A549 treated with GW870086 at 1 μM for 4 hours (cell line): Measurements from ENCODE around the gene TPSB2. TPM values are rescaled to one million over a fixed set of nuclear protein-coding genes. Genes with fewer than 3 reads are reported as not detected.

ENCODE experiments used
- total RNA-seq: library from RNA; stranded (reverse); fragments of 200-300 nt; extraction: Qiagen RNA extraction; gene quantifications from 5 replicates; pipeline ENCODE4 v1.2.3, GENCODE V29; 2022; ENCODE audit warnings: low read depth

The TPSB2 gene
- 0.13 TPM in 1 of 5 replicates, not detected in the others for total RNA-seq

GRCh38 chr16:1230084-1230470 is at the start of gene TPSB2:
Gene TPSB2, minus strand, starts transcription at chr16:1230184. Its CDS starts 233 bp downstream, at chr16:1229951.

GRCh38 chr16:1255276-1256122 is 25.5 kb upstream of the TPSB2 start, which contains the start of gene TPSD1:
Gene TPSD1, plus strand, starts transcription at chr16:1256069. Its CDS starts 212 bp downstream, at chr16:1256281.

GRCh38 chr16:1240436-1240835 is 10.5 kb upstream of the TPSB2 start, which contains the start of gene TPSAB1:
Gene TPSAB1, plus strand, starts transcription at chr16:1240705. Its CDS starts 234 bp downstream, at chr16:1240939.

GRCh38 chr16:1225051-1225451 is 4.9 kb downstream of the TPSB2 start, which contains the start of gene TPSG1:
Gene TPSG1, minus strand, starts transcription at chr16:1225268. Its CDS starts 16 bp downstream, at chr16:1225252.

Other genes with a start within 250 kb of the TPSB2 start
- 2.1 to 3.8 TPM (median 3.4 TPM) in 5 replicates for gene SOX8, start 248.4 kb downstream of the TPSB2 start, total RNA-seq
- gene SSTR5, start 157.4 kb downstream of the TPSB2 start, total RNA-seq = 0.47 to 1.6 TPM (median 0.69 TPM) in 5 replicates
- gene C1QTNF8, start 133.9 kb downstream of the TPSB2 start, total RNA-seq = not detected in 5 replicates
- gene CACNA1H, start 77.1 kb downstream of the TPSB2 start, total RNA-seq = 12.4 to 19.8 TPM (median 18.4 TPM) in 5 replicates
- 0.15 to 0.16 TPM in 2 of 5 replicates, not detected in the others for gene TPSG1, start 4.9 kb downstream of the TPSB2 start, total RNA-seq
- 0.09 TPM in 1 of 5 replicates, not detected in the others for gene TPSAB1, start 10.5 kb upstream of the TPSB2 start, total RNA-seq
- 0.15 TPM in 1 of 5 replicates, not detected in the others for gene TPSD1, start 25.9 kb upstream of the TPSB2 start, total RNA-seq
- gene UBE2I, start 79.5 kb upstream of the TPSB2 start, total RNA-seq = 150 to 195 TPM (median 172 TPM) in 5 replicates
- 0.94 to 1.5 TPM (median 1.3 TPM) in 5 replicates for gene BAIAP3, start 103.5 kb upstream of the TPSB2 start, total RNA-seq
- 58.1 to 93.9 TPM (median 88.2 TPM) in 5 replicates for gene TSR3, start 121.7 kb upstream of the TPSB2 start, total RNA-seq
- 26.2 to 39.2 TPM (median 34.4 TPM) in 5 replicates for gene GNPTG, start 121.7 kb upstream of the TPSB2 start, total RNA-seq
- 21.4 to 34.4 TPM (median 30.8 TPM) in 5 replicates for gene UNKL, start 184.5 kb upstream of the TPSB2 start, total RNA-seq
- gene UQCC4, start 190.6 kb upstream of the TPSB2 start, total RNA-seq = 33.5 to 37.2 TPM (median 35.3 TPM) in 5 replicates
- not detected in 5 replicates for gene PERCC1, start 200.9 kb upstream of the TPSB2 start, total RNA-seq
- gene CCDC154, start 214.4 kb upstream of the TPSB2 start, total RNA-seq = 0.05 to 0.47 TPM (median 0.26 TPM) in 4 of 5 replicates, not detected in the other
- gene CLCN7, start 244.8 kb upstream of the TPSB2 start, total RNA-seq = 56.1 to 74.8 TPM (median 72.3 TPM) in 5 replicates